Measurements from ENCODE around the gene DNAJC25.

The DNAJC25 gene

DNA sequence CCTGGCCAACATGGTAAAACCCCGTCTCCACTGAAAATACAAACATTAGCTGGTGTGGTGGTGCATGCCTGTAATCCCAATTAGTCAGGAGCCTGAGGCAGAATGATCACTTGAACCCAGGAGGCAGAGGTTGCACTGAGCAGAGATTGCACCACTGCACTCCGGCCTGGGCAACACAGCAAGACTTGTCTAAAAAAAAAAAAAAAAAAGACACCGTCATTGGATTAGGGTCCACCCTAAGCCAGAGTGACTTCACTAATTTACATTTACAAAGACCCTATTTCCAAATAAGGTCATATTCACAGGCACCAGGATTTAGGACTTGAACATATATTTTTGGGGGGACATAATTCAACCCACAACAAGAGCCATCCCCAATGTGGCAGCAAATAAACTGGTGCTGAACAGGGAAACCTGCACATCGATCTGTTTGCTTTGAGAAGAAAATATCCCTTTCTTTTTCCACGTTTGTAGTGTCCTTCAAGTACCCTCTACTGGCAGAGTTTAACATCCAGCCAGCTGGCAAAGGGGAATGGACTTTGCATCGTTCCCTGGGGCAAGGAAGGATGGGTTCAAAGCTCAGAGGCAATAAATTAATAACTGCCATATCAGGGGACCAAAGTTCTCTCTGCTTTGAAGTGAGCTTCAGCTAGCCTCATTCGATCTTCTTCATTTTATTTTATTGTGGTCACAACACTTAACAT is 3.7 kb upstream of the DNAJC25 start:
- DNase-seq (ENCODE audit: low read depth), result no peak

DNA sequence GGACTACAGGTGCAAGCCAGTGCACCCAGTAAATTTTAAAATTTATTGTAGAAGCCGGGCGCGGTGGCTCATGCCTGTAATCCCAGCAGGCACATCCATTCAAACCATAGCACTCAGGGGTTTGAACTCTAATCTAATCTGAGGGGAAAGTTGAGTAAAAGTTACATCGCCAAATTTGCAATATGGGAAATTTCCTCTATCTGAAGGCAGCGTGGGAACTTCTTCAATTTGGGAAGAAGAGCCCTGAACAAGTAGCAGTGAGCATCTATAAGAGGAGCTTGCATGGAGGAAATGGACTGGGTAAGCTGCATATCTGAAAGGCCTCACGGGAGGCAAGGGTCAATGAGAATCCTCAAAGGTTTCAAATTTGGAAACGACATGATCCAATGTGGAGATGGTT is 2.7 kb upstream of the DNAJC25 start:
- DNase-seq (ENCODE audit: low read depth), result no peak

DNA sequence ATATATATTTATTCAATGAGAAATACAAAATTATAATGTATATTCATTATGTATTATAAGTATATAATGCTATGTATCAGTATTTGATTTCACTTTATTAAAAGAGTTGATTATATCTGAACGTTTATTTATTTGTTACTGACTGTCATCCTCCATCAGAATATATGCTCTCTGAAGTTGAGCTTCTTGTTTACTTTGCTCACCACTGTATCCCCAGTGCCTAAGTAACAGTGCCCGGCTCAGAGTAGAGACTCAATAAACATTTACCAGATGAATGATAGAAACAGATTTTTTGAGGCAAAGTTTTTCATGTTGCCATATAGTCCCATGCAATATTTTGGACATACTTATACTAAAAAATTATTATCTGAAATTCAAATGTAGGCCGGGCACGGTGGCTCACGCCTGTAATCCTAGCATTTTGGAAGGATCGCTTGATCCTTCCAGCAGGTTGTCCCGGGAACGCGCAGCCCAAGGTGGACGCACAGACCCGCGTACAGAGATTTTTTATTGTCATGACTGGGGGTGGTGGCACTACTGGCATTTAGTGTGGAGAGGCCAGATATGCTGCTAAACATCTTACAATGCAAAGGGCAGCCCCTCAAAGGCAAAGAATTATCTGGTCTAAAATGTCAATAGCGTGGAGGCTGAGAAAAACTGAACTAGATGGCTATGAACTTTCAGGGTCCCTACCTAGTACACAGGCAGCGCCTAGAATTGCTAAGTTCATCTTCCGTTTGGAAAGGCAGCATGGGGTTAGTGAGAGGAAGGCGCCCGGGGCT is 761 bp upstream of the DNAJC25 start:
- no peak for DNase-seq (ENCODE audit: low read depth)

DNA sequence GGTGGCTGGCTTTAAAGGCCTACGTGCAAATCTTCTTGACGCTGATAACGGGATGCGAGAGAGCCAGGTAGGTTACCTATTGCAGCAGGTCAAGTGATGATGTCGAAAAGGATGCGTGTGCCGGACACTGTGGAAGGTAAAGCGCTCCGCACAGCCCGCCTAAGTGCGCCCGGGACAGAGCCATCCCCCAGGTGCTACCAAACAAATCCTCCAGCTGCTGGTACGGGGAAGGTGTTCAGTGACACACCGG is 245 bp upstream of the DNAJC25 start:
- no peak for DNase-seq (ENCODE audit: low read depth)

DNA sequence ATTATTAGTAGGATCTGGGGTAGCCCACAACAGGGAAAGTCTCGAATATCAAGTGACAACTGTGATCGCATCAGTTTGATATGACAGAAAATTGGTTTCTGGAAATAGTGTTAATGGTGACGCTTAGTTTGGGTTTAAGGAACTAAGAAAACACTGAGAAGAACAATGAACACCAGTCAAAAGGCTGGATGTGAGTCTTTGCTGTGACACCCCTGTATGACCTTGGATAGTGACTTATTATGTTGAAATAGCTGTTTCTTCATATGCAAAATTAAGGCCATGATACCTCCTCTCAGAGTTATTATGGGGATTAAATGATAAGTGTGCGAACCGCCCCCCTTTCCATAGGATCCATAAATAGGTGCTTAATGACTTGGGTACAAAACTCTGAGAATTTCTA is 926 bp downstream of the DNAJC25 start:
- DNase-seq (ENCODE audit: low read depth), result no peak

DNA sequence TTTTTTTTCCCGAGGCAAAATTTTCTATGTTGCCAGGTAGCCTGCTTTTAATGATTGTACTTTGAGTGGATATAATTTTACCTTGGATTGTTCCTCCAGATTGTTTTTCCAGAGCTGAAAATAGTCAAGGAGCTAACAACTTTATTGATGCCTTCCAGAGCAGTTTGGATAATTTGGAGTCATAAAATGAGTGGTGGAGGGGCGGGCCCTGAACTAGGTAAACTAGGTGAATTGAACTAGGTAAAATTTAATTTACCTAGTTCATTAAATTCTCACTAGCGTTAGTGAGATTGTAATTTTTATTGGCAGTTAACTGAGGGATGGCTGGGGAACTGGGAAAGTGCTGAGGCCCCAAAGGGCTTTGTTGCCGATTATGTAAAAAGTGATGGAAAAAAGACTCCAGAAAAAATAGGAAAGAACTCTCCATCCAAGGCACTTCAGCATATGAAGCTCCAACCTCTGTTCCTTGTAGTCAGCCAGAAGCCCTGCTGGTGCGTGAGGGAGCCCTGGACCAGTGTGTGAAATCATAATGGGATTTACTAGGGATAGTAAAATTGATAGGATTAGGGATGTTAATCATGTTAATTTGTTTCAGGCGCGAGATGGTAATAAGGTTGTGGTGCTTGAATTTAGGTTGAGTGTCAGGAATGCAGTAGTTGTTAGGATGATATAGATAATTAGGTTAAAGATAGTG is 1.7 kb downstream of the DNAJC25 start:
- no peak for DNase-seq (ENCODE audit: low read depth)

DNA sequence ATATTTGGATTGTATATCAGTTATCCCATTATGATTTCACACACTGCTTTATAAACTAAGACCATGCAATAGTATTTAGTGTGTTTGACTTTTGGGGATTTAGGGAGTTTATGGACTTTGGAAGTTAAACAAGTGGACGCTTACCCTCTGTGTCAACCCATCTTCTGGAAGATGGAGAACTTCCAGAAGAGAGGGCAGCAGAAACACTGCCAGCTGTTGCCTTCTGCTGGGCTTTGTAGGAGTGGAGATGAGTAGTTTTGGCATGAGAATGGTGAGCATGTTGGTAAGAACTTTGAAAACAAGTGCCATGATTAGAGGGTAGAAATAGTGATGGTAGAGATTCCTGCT is 2.2 kb downstream of the DNAJC25 start:
- DNase-seq (ENCODE audit: low read depth), result no peak

DNA sequence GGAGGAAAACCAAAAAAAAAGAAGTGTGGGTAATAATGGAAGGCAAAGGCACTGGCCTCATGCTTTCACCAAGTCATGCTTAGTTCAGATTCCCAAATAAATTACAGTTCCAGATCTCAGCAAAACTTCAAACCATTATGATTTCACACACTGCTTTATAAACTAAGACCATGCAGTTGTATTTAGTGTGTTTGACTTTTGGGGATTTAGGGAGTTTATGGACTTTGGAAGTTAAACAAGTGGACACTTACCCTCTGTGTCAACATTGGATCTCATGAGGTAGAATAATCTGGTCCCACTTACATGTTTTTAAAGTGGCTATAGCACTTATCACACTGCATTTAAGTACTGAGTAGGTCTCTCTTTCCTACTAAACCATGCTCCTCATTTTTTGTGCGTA is 3.7 kb downstream of the DNAJC25 start:
- DNase-seq (ENCODE audit: low read depth), result no peak

DNA sequence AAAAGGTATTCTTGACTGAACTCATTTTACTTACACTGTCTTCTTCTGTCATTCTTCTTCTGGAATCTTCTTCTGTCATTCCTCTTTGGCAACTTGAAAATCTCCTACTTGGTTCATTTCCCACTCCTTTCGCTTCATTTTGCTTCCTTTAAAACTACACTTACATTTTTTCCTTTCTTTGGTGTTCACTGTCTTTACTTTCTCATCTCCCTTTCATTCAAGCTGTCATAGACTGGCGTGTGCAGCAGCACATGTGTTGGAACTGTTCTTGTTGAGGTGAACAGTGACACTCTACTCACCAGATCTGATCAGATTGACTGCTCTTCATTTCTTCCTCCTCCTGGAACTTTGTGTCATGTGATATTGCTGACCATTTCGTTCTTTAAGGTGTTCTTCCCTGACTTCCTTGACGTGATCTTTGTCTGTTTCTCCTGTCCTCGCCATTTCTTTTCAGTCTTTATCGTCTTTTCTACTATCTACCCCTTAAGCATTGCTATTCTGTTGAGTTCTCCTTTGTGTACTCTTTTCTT is 6.4 kb downstream of the DNAJC25 start:
- DNase-seq (ENCODE audit: low read depth), result no peak

DNA sequence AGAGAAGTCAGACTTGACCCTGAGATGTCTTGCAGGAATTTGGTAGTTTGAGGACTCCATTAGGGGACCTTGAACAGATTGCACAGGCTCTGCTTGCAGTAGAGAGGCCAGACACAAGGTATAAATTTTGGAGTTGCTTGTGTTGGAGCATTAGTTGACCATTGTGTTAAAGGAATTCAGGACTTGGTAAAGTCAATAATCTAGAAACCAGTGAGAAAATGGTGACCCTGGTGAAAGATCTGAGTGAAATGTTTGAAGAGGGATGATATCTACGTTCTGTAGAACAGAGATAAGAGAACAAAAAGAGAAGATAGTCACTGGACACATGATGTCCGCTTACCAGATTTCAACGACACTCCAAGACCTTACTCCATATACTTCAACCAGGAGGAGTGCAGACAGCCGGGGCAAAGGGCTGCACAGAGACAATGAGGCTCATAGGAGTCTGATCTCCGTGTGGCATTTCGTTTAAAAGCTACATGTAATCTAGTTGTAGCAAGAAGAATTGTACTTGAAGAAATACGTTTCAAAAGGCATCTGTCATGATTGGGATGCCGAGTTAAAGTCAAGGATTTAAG is 13.2 kb downstream of the DNAJC25 start:
- no peak for DNase-seq (ENCODE audit: low read depth)

DNA sequence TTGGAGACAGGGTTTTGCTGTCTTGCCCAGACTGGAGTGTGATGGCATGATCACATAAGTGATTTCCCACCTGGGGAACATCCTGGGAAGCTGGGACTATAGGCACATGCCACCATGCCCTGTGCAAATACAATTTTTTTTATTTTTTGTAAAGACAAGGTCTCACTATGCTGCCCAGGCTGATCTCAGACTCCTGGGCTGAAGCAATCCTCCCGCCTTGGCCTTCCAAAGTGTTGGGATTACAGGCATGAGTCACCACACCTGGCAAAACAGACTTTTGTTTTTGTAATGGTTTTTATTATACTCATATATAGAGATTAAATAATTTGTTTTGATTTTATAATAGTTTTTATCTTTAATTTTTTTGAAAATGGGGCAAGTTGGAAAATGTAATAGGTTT is 14.7 kb downstream of the DNAJC25 start:
- DNase-seq (ENCODE audit: low read depth), result no peak

DNA sequence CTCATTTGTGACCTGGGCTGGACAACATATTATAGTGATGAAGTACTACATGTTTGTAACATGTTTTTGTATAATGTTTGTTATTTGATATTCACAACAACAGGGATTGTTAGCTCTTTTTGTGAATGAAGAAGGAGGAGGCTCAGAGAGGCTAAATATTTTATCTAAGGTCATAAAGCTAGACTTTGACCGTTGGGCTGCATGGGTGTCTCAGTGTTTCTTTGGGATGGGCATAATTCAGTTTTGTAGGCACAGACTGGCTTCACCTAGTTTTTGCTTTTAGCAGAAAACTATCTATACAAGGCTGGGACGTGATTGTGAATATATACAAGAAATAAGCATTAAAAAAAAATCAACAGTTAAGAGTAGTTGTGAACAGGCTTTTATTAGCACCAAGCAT is 15.3 kb downstream of the DNAJC25 start:
- no peak for DNase-seq (ENCODE audit: low read depth)

DNA sequence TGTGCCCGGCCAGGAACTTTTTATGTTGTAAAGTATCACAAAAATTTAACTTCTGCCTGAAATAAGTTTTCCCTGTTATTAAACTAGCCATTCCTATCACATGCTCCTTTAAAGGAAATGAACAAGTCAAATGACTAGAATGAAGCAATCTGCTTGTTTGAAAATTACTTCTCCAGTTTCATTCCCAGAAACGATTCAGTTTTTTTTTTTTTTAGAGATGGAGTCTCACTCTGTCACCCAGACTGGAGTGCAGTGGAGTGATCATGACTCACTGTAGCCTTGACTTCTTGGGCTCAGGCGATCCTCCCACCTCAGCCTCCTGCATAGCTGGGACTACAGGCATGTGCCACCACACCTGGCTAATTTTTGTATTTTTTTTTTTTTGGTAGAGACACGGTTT is 16.9 kb downstream of the DNAJC25 start:
- DNase-seq (ENCODE audit: low read depth), result no peak

DNA sequence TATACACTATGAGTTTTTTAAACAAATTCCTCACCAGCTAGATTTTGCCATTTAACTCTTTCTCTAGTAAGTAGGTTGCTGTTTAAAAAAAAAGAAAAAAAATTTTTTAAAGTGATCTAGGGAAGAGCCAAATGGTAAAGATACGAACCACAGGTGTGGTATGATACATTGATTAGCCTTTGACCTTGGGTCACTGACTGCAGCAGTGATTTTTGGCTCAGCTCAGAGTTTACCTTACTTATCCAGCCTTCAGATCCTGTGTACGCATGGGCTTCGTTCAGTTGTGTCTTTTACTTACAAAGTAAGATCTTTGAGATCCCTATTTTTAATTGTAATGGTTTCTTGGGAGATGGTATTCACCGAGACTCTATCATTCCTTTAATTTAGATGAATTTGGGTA is 17.9 kb downstream of the DNAJC25 start:
- DNase-seq (ENCODE audit: low read depth), result no peak

DNA sequence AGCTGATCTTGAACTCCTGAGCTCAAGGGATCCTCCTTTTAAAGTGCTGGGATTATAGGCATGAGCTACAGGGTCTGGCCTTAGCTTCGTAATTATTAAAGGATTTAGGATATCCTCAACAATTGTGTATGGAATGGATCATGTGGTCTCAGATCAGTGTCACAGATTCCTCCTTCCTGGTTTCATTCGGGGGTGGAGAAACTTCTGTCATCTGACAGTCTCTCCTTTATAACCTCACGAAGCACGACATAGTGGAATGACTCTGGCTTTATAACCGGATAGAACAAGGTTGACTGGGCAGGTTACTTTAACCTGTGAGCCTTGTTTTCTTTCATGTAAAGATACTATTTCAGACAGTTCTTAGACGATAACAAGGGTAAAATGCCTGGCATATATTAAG is 25.9 kb downstream of the DNAJC25 start:
- DNase-seq (ENCODE audit: low read depth), result no peak

DNA sequence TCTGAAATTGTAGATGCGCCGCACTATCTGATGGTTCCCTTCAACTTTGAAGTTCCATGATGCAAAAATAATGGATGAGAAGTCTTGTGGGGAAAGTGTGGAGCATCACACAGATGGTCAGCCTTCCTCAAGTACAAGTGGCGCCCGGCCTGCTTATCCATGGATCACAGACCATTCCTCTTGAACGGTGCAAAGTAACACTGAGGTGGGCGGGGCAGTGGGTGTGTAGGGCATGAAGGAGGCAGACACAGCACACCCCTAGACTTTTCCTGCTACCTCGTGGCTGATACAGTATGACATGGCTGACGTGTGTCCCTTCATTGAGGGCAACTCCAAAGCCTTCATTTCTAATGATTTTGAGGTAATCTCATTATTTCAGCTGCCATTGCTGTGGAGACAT is 27.8 kb downstream of the DNAJC25 start:
- DNase-seq (ENCODE audit: low read depth), result no peak

DNA sequence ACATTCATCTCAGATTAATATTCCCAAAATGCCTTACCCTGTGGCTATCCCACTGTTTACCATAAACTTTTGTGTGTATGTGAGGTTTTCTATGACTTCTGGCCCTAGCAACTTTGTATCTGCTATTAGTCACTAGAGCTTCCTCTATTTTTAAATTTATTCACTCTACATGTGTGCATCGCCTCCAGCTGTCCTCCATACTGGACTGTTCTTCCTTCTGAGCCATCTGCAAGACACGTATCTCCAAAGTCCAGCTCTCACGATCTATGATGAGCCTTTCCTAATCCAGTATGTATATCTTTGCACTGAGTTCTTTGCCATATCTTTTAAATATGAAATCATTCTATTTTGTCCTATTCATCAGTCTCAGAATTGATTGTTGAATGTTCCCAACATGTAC is 28.6 kb downstream of the DNAJC25 start:
- DNase-seq (ENCODE audit: low read depth), result no peak

DNA sequence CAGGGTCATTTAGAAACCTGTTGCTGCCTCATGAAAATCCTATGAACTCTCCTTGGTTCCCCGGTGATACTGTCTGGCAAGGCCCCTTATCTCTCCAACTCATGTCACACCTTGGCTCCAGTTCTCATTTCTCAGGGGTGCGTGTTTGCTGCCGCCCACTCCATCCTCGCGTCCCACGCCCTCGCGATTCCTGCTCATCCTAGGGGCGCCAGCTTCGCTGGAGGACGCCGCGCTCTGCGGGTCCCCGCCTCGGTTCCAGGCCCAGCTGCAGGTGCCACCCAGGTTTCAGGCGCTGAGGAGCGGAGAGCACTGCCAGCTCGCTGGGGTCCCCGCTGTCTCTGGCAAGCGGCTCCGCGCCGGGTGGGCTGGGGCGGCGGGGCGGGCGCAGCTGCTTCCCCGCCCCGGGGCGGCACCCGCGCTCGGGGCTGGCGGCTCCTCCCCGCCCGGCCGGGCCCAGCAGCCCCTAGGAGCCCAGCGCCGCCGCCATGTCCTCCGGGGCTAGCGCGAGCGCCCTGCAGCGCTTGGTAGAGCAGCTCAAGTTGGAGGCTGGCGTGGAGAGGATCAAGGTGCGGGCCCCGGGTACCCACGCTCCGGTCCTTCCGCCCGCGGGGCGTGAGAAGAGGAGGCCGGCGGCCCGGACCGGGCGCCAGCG is 30.1 kb downstream of the DNAJC25 start, which contains the start of gene GNG10:
Gene GNG10, plus strand, starts transcription at position 456 of the 652 bp plus-strand sequence. Its CDS starts 30 bp downstream, at position 486.
- DNase-seq (ENCODE audit: low read depth), result peak; percentile 44

DNA sequence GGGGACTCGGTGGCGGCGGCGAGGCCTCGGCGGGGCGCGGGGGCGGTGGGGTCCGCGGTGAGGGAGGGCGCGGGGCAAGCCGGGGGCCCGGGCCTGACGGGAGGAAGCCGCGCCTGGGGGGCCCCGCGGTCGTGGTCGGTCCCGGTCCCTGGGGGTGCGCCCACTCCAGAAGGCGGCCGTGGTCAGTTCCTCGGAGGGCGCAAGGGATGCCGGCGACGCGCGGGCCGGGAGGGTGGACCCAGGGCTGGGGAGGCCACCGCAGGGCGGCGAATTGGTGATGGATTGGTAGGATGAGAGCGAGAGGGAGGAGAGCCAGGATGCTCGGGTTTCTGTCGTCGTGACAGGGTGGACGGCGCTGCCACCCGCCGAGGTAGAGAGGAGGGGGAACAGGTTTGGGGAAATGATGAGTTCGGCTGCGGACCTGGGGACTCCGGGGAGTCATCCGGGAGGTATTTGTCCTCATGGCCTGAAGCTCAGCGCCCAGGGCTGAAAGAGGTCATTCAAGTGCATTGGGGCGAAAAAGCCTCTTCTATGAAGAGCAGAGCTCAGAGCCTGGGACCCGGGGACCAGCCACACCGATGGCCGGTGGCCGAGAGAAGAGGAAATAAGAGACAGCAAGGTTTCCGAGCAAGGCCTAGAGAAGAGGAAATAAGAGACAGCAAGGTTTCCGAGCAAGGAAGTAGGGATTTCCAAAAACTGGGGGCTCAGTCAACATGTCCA is 30.8 kb downstream of the DNAJC25 start:
- DNase-seq (ENCODE audit: low read depth), result no peak

DNA sequence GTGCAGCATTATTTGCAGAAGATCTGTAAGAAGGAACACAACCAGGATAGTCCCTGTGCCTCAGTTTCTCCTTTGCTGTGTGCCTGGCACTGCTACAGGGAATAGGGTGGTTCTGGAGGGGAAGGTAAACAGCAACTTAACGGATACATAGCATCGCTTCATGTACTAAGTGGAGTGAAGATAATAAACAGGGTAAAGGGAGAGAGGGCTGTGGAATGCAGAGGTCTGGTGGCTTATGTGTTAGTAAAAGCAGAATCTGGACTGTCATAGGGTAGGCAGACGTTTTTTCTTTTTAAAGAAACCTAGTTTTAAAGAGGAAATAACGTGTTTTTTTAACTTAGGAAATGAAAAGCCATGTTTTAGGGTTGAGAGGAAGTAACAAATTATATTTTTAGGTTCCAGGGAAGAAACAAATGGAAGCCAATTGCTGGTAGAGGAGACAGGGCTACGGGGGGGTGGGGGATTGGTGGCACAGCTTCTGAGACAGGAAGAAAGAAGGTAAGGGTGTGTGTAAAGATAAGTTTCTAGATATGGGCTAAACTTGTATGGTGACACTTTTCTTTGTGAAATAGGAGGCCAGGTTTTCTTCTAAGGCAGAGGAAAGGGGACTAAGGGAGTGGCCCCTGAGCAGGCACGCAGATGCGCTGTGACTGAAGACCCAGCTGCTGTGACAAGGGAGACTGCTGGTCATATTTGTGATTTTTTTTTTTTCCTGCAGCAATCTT is 31.6 kb downstream of the DNAJC25 start:
- DNase-seq (ENCODE audit: low read depth), result no peak

DNA sequence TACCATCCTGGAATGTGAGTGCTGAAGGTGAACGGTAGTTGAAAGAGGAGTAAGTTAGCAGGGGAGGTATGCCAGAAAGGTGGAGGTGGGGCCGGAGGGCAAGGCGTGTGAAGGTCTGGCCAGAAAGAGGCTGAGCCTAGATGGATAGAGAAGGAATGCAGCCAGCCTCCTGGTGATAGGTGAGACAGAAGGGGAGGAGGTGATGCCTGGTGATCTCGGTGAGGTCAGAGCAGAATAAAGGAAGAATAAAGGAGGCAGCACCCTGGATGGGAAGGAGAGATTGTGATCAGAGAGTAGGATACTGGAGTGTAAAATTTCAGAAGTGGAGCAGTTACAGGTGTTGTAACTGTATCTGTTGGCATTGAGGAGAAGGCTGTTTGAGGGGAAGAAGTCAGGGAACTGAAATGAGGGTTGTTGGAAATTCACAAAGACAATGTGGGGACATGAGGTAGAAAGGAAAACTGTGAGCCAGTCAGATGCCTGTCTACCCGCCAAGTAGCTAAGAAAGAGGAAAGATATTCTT is 32.2 kb downstream of the DNAJC25 start:
- no peak for DNase-seq (ENCODE audit: low read depth)
